Stimulated activated CD8-positive, alpha-beta memory T cell treated with anti-CD3 and anti-CD28 coated beads, Interleukin-15, amount 100 ng/mL, for 48 hours (primary cell): ENCODE data around the gene FKBP7.
A peak's percentile ranks its signal among the peaks of the same experiment; 100 is the strongest.
"Not testable (repeated sequence)": the region's sequence is repeated elsewhere in the genome, so short reads cannot be mapped to it uniquely, and the experiment has no call there.

ENCODE experiments used
- DNase-seq, 2 donors: peaks; one replicate each; pipeline ENCODE4 v3.0.0-alpha.2; 2020; ENCODE audit warnings: low read depth in 2 of 2

The FKBP7 gene

GRCh38 chr2:178449700-178450523, 28.5 kb downstream of the FKBP7 start:
- DNase-seq, result no peak

- DNase-seq, result no peak
These were observed 29.3 kb downstream of the FKBP7 start for GRCh38 chr2:178448968-178449661.

- DNase-seq, result no peak
These were observed 37.0 kb downstream of the FKBP7 start for GRCh38 chr2:178441426-178441825.

- DNase-seq, result no peak
These were observed 41.7 kb downstream of the FKBP7 start for GRCh38 chr2:178436662-178437061.

- DNase-seq, result no peak
These were observed 49.1 kb downstream of the FKBP7 start for GRCh38 chr2:178429336-178429735.

GRCh38 chr2:178428396-178428806, 50.0 kb downstream of the FKBP7 start:
- no peak for DNase-seq

GRCh38 chr2:178427458-178427857, 50.9 kb downstream of the FKBP7 start:
- DNase-seq, result no peak

GRCh38 chr2:178426388-178426787, 52.0 kb downstream of the FKBP7 start:
- DNase-seq, result no peak

GRCh38 chr2:178425255-178425827, 53.1 kb downstream of the FKBP7 start:
- no peak for DNase-seq

- not testable (repeated sequence) for DNase-seq
These were observed 54.7 kb downstream of the FKBP7 start for GRCh38 chr2:178423746-178424145.

GRCh38 chr2:178422097-178422496, 56.3 kb downstream of the FKBP7 start:
- no peak for DNase-seq

- no peak for DNase-seq
These were observed 57.9 kb downstream of the FKBP7 start for GRCh38 chr2:178420463-178420999.

- no peak for DNase-seq
These were observed 59.3 kb downstream of the FKBP7 start for GRCh38 chr2:178419123-178419522.

- no peak for DNase-seq
These were observed 60.0 kb downstream of the FKBP7 start for GRCh38 chr2:178418426-178418825.

GRCh38 chr2:178417916-178418315, 60.5 kb downstream of the FKBP7 start:
- no peak for DNase-seq

GRCh38 chr2:178415979-178416378, 62.4 kb downstream of the FKBP7 start:
- no peak for DNase-seq

- peak; percentile 72 to 74 for DNase-seq
These were observed 63.8 kb downstream of the FKBP7 start for GRCh38 chr2:178414266-178415247.
